Measurements from ENCODE around the gene UBA5.

The UBA5 gene

GRCh38 chr3:132682201-132682600 lies 22.1 kb downstream of the UBA5 start:
- TF ChIP-seq, protein P1, sequence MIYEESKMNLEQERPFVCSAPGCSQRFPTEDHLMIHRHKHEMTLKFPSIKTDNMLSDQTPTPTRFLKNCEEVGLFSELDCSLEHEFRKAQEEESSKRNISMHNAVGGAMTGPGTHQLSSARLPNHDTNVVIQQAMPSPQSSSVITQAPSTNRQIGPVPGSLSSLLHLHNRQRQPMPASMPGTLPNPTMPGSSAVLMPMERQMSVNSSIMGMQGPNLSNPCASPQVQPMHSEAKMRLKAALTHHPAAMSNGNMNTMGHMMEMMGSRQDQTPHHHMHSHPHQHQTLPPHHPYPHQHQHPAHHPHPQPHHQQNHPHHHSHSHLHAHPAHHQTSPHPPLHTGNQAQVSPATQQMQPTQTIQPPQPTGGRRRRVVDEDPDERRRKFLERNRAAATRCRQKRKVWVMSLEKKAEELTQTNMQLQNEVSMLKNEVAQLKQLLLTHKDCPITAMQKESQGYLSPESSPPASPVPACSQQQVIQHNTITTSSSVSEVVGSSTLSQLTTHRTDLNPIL (CRISPR knock-in tag; IDR thresholded peaks at IDR 0.05; ENCODE audit: low read depth) = no peak
- TF ChIP-seq TSHZ2 (CRISPR knock-in tag; IDR thresholded peaks at IDR 0.05) = no peak
- TF ChIP-seq TCF4 (CRISPR knock-in tag; IDR thresholded peaks at IDR 0.05; ENCODE audit: borderline replicate concordance) = no peak
- no peak for TF ChIP-seq ZNF8 (CRISPR knock-in tag; IDR thresholded peaks at IDR 0.05)
- TF ChIP-seq, protein P2, sequence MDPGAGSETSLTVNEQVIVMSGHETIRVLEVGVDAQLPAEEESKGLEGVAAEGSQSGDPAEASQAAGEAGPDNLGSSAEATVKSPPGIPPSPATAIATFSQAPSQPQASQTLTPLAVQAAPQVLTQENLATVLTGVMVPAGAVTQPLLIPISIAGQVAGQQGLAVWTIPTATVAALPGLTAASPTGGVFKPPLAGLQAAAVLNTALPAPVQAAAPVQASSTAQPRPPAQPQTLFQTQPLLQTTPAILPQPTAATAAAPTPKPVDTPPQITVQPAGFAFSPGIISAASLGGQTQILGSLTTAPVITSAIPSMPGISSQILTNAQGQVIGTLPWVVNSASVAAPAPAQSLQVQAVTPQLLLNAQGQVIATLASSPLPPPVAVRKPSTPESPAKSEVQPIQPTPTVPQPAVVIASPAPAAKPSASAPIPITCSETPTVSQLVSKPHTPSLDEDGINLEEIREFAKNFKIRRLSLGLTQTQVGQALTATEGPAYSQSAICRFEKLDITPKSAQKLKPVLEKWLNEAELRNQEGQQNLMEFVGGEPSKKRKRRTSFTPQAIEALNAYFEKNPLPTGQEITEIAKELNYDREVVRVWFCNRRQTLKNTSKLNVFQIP (CRISPR knock-in tag; IDR thresholded peaks at IDR 0.05; ENCODE audit: borderline replicate concordance, low read depth) = no peak
- no peak for TF ChIP-seq ZC3H10 (CRISPR knock-in tag; IDR thresholded peaks at IDR 0.05)
- no peak for TF ChIP-seq TOX (CRISPR knock-in tag; IDR thresholded peaks at IDR 0.05; ENCODE audit: borderline replicate concordance)
- no peak for TF ChIP-seq CSDC2 (CRISPR knock-in tag; IDR thresholded peaks at IDR 0.05)
- no peak for ATAC-seq

- TF ChIP-seq BACH2 (CRISPR knock-in tag; IDR thresholded peaks at IDR 0.05; ENCODE audit: borderline replicate concordance) (no peak), PPARA (CRISPR knock-in tag; IDR thresholded peaks at IDR 0.05; ENCODE audit: borderline replicate concordance) (no peak), TSHZ2 (CRISPR knock-in tag; IDR thresholded peaks at IDR 0.05) (no peak), TCF4 (CRISPR knock-in tag; IDR thresholded peaks at IDR 0.05; ENCODE audit: borderline replicate concordance) (no peak), ESRRG (CRISPR knock-in tag; IDR thresholded peaks at IDR 0.05) (no peak), ARNTL (CRISPR knock-in tag; IDR thresholded peaks at IDR 0.05; ENCODE audit: borderline replicate concordance, low read depth) (no peak), ZFP3 (CRISPR knock-in tag; IDR thresholded peaks at IDR 0.05) (no peak), OSR1 (CRISPR knock-in tag; IDR thresholded peaks at IDR 0.05) (no peak), RARB (CRISPR knock-in tag; IDR thresholded peaks at IDR 0.05) (no peak)
- TF ChIP-seq, protein P2 (CRISPR knock-in tag; IDR thresholded peaks at IDR 0.05; ENCODE audit: borderline replicate concordance, low read depth) = no peak
- TF ChIP-seq, protein P3, sequence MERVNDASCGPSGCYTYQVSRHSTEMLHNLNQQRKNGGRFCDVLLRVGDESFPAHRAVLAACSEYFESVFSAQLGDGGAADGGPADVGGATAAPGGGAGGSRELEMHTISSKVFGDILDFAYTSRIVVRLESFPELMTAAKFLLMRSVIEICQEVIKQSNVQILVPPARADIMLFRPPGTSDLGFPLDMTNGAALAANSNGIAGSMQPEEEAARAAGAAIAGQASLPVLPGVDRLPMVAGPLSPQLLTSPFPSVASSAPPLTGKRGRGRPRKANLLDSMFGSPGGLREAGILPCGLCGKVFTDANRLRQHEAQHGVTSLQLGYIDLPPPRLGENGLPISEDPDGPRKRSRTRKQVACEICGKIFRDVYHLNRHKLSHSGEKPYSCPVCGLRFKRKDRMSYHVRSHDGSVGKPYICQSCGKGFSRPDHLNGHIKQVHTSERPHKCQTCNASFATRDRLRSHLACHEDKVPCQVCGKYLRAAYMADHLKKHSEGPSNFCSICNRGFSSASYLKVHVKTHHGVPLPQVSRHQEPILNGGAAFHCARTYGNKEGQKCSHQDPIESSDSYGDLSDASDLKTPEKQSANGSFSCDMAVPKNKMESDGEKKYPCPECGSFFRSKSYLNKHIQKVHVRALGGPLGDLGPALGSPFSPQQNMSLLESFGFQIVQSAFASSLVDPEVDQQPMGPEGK (CRISPR knock-in tag; IDR thresholded peaks at IDR 0.05; ENCODE audit: borderline replicate concordance) = no peak
- TF ChIP-seq, protein P1 (CRISPR knock-in tag; IDR thresholded peaks at IDR 0.05; ENCODE audit: low read depth) = no peak
- ATAC-seq = no peak
Observed at GRCh38 chr3:132690040-132690439, 29.9 kb downstream of the UBA5 start.

All from SK-N-SH treated with all-trans-retinoic acid at 6 μM for 48 hours (cell line).